ENCODE results near the gene ZRSR2. TPM values are rescaled to one million over a fixed set of nuclear protein-coding genes. Genes with fewer than 3 reads are reported as not detected.

Gene ZRSR2
- total and polyA plus RNA-seq, 2 of the 13 experiments (the other 11 are each of a cell fraction or from before 2014, with no cell fraction given): 3.6 to 4.9 TPM

DNA sequence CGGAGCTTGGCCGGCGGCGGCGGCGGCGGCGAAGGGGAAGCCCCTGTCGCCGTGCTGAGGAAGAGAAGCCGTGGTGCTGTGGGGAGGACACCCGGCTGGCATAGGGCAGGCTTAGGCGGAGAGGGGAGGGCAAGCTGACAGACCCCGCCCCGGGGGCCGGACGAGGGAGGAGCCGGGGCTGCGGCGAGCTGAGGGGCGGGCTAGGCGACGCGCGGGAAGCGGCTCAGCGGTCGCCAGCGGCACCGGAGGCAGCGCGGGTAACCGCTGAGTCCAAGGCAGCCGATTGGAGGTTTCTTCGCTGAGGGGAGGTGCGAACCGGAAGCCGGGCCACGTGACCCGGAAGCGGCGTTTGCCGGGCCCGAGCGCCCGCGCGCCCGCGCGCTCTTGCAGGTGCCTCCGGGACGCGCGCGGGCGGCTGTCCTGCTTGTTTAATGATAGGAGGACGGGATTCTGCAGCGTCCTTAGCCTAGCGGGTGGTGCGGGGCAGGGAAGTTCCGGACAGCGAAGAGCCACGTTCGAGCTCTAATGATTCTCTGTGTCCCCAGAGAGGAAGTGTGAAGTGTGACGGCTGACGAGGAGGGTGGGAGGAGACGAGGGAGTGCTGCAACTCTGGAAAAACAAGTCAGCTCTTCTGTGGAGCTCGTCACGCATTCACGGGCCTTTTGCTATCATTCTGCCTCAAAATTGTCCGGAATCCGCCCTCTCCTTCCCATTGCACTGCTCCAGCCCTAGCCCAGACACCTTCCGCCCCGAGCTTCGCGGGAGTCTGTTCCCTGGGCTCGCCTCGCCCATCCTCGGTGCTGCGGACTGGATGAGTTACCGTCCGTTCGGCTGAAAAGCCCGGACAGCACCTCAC, 64.7 kb downstream of the ZRSR2 start, which contains the start of gene AP1S2 (continued):
- TF ChIP-seq USF2 (IDR thresholded peaks at IDR 0.05; ENCODE audit: low read depth, low read length): peak; percentile 80
- TF ChIP-seq USF2 (CRISPR knock-in tag; IDR thresholded peaks at IDR 0.05; ENCODE audit: borderline replicate concordance): peak; percentile 57; the same call in 1 of the 2 replicates
- peak; percentile 18; the same call in 1 of the 2 replicates for TF ChIP-seq ZFP91 (CRISPR knock-in tag; IDR thresholded peaks at IDR 0.05; ENCODE audit: borderline replicate concordance)
- no peak for TF ChIP-seq ZNF441 (CRISPR knock-in tag; IDR thresholded peaks at IDR 0.05; ENCODE audit: borderline replicate concordance)
- no peak for TF ChIP-seq ATM (IDR thresholded peaks at IDR 0.05; ENCODE audit: borderline replicate concordance)
- TF ChIP-seq, protein P1, sequence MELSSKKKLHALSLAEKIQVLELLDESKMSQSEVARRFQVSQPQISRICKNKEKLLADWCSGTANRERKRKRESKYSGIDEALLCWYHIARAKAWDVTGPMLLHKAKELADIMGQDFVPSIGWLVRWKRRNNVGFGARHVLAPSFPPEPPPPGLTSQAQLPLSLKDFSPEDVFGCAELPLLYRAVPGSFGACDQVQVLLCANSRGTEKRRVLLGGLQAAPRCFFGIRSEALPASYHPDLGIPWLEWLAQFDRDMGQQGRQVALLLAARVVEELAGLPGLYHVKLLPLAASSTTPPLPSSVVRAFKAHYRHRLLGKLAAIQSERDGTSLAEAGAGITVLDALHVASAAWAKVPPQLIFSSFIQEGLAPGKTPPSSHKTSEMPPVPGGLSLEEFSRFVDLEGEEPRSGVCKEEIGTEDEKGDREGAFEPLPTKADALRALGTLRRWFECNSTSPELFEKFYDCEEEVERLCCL (CRISPR knock-in tag; IDR thresholded peaks at IDR 0.05; ENCODE audit: borderline replicate concordance): no peak
- TF ChIP-seq RFXAP (CRISPR knock-in tag; IDR thresholded peaks at IDR 0.05; ENCODE audit: borderline replicate concordance): peak; percentile 88
- TF ChIP-seq KDM5A (IDR thresholded peaks at IDR 0.05; ENCODE audit: borderline replicate concordance, low read length): no peak
- TF ChIP-seq, protein P2, sequence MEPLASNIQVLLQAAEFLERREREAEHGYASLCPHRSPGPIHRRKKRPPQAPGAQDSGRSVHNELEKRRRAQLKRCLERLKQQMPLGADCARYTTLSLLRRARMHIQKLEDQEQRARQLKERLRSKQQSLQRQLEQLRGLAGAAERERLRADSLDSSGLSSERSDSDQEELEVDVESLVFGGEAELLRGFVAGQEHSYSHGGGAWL (CRISPR knock-in tag; IDR thresholded peaks at IDR 0.05): 0 out of 2 replicates have a peak, but pooled peaks have one; percentile 59
- 0 out of 2 replicates have a peak, but pooled peaks have one; percentile 25 for TF ChIP-seq ZNF784 (CRISPR knock-in tag; IDR thresholded peaks at IDR 0.05; ENCODE audit: borderline replicate concordance)
- no peak for TF ChIP-seq NCOR1 (IDR thresholded peaks at IDR 0.05; ENCODE audit: borderline replicate concordance, low read length)
- no peak for TF ChIP-seq FOXM1 (CRISPR knock-in tag; IDR thresholded peaks at IDR 0.05)
- no peak for TF ChIP-seq ZBTB42 (CRISPR knock-in tag; IDR thresholded peaks at IDR 0.05)
- TF ChIP-seq ZNF792 (CRISPR knock-in tag; IDR thresholded peaks at IDR 0.05): no peak
- TF ChIP-seq, protein P3, sequence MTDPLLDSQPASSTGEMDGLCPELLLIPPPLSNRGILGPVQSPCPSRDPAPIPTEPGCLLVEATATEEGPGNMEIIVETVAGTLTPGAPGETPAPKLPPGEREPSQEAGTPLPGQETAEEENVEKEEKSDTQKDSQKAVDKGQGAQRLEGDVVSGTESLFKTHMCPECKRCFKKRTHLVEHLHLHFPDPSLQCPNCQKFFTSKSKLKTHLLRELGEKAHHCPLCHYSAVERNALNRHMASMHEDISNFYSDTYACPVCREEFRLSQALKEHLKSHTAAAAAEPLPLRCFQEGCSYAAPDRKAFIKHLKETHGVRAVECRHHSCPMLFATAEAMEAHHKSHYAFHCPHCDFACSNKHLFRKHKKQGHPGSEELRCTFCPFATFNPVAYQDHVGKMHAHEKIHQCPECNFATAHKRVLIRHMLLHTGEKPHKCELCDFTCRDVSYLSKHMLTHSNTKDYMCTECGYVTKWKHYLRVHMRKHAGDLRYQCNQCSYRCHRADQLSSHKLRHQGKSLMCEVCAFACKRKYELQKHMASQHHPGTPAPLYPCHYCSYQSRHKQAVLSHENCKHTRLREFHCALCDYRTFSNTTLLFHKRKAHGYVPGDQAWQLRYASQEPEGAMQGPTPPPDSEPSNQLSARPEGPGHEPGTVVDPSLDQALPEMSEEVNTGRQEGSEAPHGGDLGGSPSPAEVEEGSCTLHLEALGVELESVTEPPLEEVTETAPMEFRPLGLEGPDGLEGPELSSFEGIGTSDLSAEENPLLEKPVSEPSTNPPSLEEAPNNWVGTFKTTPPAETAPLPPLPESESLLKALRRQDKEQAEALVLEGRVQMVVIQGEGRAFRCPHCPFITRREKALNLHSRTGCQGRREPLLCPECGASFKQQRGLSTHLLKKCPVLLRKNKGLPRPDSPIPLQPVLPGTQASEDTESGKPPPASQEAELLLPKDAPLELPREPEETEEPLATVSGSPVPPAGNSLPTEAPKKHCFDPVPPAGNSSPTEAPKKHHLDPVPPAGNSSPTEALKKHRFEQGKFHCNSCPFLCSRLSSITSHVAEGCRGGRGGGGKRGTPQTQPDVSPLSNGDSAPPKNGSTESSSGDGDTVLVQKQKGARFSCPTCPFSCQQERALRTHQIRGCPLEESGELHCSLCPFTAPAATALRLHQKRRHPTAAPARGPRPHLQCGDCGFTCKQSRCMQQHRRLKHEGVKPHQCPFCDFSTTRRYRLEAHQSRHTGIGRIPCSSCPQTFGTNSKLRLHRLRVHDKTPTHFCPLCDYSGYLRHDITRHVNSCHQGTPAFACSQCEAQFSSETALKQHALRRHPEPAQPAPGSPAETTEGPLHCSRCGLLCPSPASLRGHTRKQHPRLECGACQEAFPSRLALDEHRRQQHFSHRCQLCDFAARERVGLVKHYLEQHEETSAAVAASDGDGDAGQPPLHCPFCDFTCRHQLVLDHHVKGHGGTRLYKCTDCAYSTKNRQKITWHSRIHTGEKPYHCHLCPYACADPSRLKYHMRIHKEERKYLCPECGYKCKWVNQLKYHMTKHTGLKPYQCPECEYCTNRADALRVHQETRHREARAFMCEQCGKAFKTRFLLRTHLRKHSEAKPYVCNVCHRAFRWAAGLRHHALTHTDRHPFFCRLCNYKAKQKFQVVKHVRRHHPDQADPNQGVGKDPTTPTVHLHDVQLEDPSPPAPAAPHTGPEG (CRISPR knock-in tag; IDR thresholded peaks at IDR 0.05): peak; percentile 93

Measured in HepG2 (cell line).